ENCODE measurements around the gene CEP295NL.

Gene CEP295NL

GRCh38 chr17:78862073-78863023 lies 40.7 kb downstream of the CEP295NL start:
- no peak for TF ChIP-seq CTCF (IDR thresholded peaks at IDR 0.05; ENCODE audit: control insufficient read depth, extremely low read depth, insufficient read depth)
- H3K4me3 ChIP-seq (ENCODE audit: low read depth, low read length): no peak overlapping the region
- DNase-seq (ENCODE audit: low read depth): no peak

GRCh38 chr17:78861229-78861628 lies 41.8 kb downstream of the CEP295NL start:
- H3K4me3 ChIP-seq (ENCODE audit: low read depth, low read length): no peak overlapping the region
- no peak for DNase-seq (ENCODE audit: low read depth)
- no peak for TF ChIP-seq CTCF (IDR thresholded peaks at IDR 0.05; ENCODE audit: control insufficient read depth, extremely low read depth, insufficient read depth)

- no peak overlapping the region for H3K4me3 ChIP-seq (ENCODE audit: low read depth, low read length)
- TF ChIP-seq CTCF (IDR thresholded peaks at IDR 0.05; ENCODE audit: control insufficient read depth, extremely low read depth, insufficient read depth): no peak
- DNase-seq (ENCODE audit: low read depth): no peak
These were observed 44.0 kb downstream of the CEP295NL start for GRCh38 chr17:78859051-78859450.

- TF ChIP-seq CTCF (IDR thresholded peaks at IDR 0.05; ENCODE audit: control insufficient read depth, extremely low read depth, insufficient read depth): no peak
- no peak for DNase-seq (ENCODE audit: low read depth)
- H3K4me3 ChIP-seq (ENCODE audit: low read depth, low read length): no peak overlapping the region
These were observed 45.7 kb downstream of the CEP295NL start for GRCh38 chr17:78857266-78857665.

GRCh38 chr17:78855561-78856165 lies 47.3 kb downstream of the CEP295NL start:
- no peak overlapping the region for H3K4me3 ChIP-seq (ENCODE audit: low read depth, low read length)
- DNase-seq (ENCODE audit: low read depth): no peak
- no peak for TF ChIP-seq CTCF (IDR thresholded peaks at IDR 0.05; ENCODE audit: control insufficient read depth, extremely low read depth, insufficient read depth)

- no peak for TF ChIP-seq CTCF (IDR thresholded peaks at IDR 0.05; ENCODE audit: control insufficient read depth, extremely low read depth, insufficient read depth)
- H3K4me3 ChIP-seq (ENCODE audit: low read depth, low read length): no peak overlapping the region
These were observed 48.5 kb downstream of the CEP295NL start for GRCh38 chr17:78854508-78854907.

More at GRCh38 chr17:78854508-78854907, 48.5 kb downstream of the CEP295NL start:
- no peak for DNase-seq (ENCODE audit: low read depth)
